ENCODE data around the gene SCAF8.
"Not testable (repeated sequence)": the region's sequence is repeated elsewhere in the genome, so short reads cannot be mapped to it uniquely, and the experiment has no call there.

SCAF8 gene

GRCh38 chr6:154733183-154733625, at the start of gene SCAF8:
Gene SCAF8, plus strand, starts transcription at chr6:154733416. Its CDS starts 485 bp downstream, at chr6:154733901.
- peak; percentile 85 for DNase-seq

- DNase-seq: peak; percentile 39
These were observed 49.3 kb upstream of the SCAF8 start for GRCh38 chr6:154683756-154684523.

GRCh38 chr6:154686162-154686561, 47.1 kb upstream of the SCAF8 start:
- no peak for DNase-seq

GRCh38 chr6:154689493-154690255, 43.5 kb upstream of the SCAF8 start:
- DNase-seq: no peak

- no peak for DNase-seq
These were observed 42.4 kb upstream of the SCAF8 start for GRCh38 chr6:154690857-154691256.

- no peak for DNase-seq
These were observed 36.6 kb upstream of the SCAF8 start for GRCh38 chr6:154696661-154697060.

- DNase-seq: no peak
These were observed 30.1 kb upstream of the SCAF8 start for GRCh38 chr6:154703124-154703523.

GRCh38 chr6:154705471-154706113, 27.6 kb upstream of the SCAF8 start:
- no peak for DNase-seq

GRCh38 chr6:154706389-154706788, 26.8 kb upstream of the SCAF8 start:
- DNase-seq: no peak

GRCh38 chr6:154709621-154710020, 23.6 kb upstream of the SCAF8 start:
- DNase-seq: no peak

GRCh38 chr6:154710689-154711088, 22.5 kb upstream of the SCAF8 start:
- no peak for DNase-seq

- DNase-seq: no peak
These were observed 17.8 kb upstream of the SCAF8 start for GRCh38 chr6:154715446-154715845.

- not testable (repeated sequence) for DNase-seq
These were observed 16.9 kb upstream of the SCAF8 start for GRCh38 chr6:154716350-154716749.

- no peak for DNase-seq
These were observed 13.8 kb upstream of the SCAF8 start for GRCh38 chr6:154719433-154719832.

- DNase-seq: no peak
These were observed 13.4 kb upstream of the SCAF8 start for GRCh38 chr6:154719854-154720253.

GRCh38 chr6:154721460-154721859, 11.8 kb upstream of the SCAF8 start:
- DNase-seq: no peak

GRCh38 chr6:154726887-154727286, 6.3 kb upstream of the SCAF8 start:
- DNase-seq: no peak

- DNase-seq: no peak
These were observed 1.7 kb upstream of the SCAF8 start for GRCh38 chr6:154731296-154732218.

- DNase-seq: no peak
These were observed 556 bp upstream of the SCAF8 start for GRCh38 chr6:154732538-154733182.

- peak; percentile 95 for DNase-seq
These were observed 588 bp downstream of the SCAF8 start for GRCh38 chr6:154733626-154734382.

GRCh38 chr6:154736618-154737259, 3.5 kb downstream of the SCAF8 start:
- DNase-seq: no peak

Measured in activated CD4-positive, alpha-beta T cell treated with anti-CD3 and anti-CD28 coated beads, Interleukin-10, Interleukin-2, amounts not matched to agents 100 ng/mL and 50 ng/mL, durations not matched to agents 16 hours and 8 hours (primary cell).